HEK293 (cell line): ENCODE measurements around the gene FOXF2.
A peak's percentile ranks its signal among the peaks of the same experiment; 100 is the strongest.

Source experiments
- CTCF ChIA-PET: fragments of 350-600 bp; formaldehyde crosslinking; extraction: SDS; loops from one replicate; lab custom pipeline; 2021; ENCODE audit warnings: antibody characterized with exemption; lab: Yijun Ruan, JAX
- POLR2A ChIA-PET: fragments of 300-600 bp; formaldehyde crosslinking; extraction: SDS; loops from one replicate; lab custom pipeline; 2020; ENCODE audit warnings: antibody characterized with exemption, inconsistent platforms; lab: Yijun Ruan, JAX
- H3K27ac ChIP-seq: fragments of 200-500 bp; sonication (Bioruptor generic); 2 replicates; pipeline ENCODE4 v1.5.1; 2014; ENCODE audit warnings: low read depth, low read length, control low read depth, inconsistent platforms; ENCODE audit errors: extremely low read depth
- H3K36me3 ChIP-seq, 2 experiments: fragments of 200-500 bp in 1 of 2; sonication (Bioruptor generic) in 1 of 2; 1 replicate in 1 of 2; 2 replicates in 1 of 2; pipeline ENCODE4 v1.5.1; 2014 to 2017; ENCODE audit warnings: inconsistent platforms in 2 of 2, low read length in 2 of 2; ENCODE audit not compliant: control insufficient read depth in 2 of 2, insufficient read depth in 1 of 2
- H3K4me1 ChIP-seq: fragments of 200-500 bp; sonication (Bioruptor generic); 2 replicates; pipeline ENCODE4 v1.5.1; 2014; ENCODE audit warnings: mild to moderate bottlenecking, low read length, inconsistent platforms; ENCODE audit not compliant: control insufficient read depth, insufficient read depth
- H3K4me3 ChIP-seq: 2 replicates; pipeline ENCODE4 v1.5.1; 2011; ENCODE audit warnings: low read depth, mild to moderate bottlenecking, control low read depth, low read length, moderate library complexity
- H3K9me3 ChIP-seq: fragments of 200-500 bp; sonication (Bioruptor generic); 2 replicates; pipeline ENCODE4 v1.5.1; 2014; ENCODE audit warnings: low read depth, low read length, inconsistent platforms; ENCODE audit not compliant: control insufficient read depth, insufficient read depth
- GLI4 ChIP-seq: fragments of 450-650 bp; formaldehyde crosslinking; IDR thresholded peaks from 2 replicates; pipeline ENCODE4 v1.5.1; 2016; ENCODE audit warnings: missing biosample characterization, missing genetic modification characterization
- MZF1 ChIP-seq: fragments of 450-650 bp; formaldehyde crosslinking; IDR thresholded peaks from 2 replicates; pipeline ENCODE4 v1.5.1; 2017; ENCODE audit warnings: missing biosample characterization, missing genetic modification characterization, borderline replicate concordance
- PATZ1 ChIP-seq: fragments of 450-650 bp; formaldehyde crosslinking; IDR thresholded peaks from 2 replicates; pipeline ENCODE4 v1.5.1; 2016; ENCODE audit warnings: missing biosample characterization, missing genetic modification characterization
- PBX3 ChIP-seq: sonication (generic); formaldehyde crosslinking; IDR thresholded peaks from 2 replicates; pipeline ENCODE4 v1.8.1; 2022; ENCODE audit warnings: mild to moderate bottlenecking, moderate library complexity, missing genetic modification reagents
- YY2 ChIP-seq: fragments of 450-650 bp; formaldehyde crosslinking; IDR thresholded peaks from 2 replicates; pipeline ENCODE4 v1.5.1; 2016; ENCODE audit warnings: missing biosample characterization, missing genetic modification characterization
- ZBTB1 ChIP-seq: fragments of 450-650 bp; formaldehyde crosslinking; IDR thresholded peaks from 2 replicates; pipeline ENCODE4 v1.5.1; 2016; ENCODE audit warnings: missing biosample characterization, missing genetic modification characterization
- ZBTB20 ChIP-seq: fragments of 450-650 bp; formaldehyde crosslinking; IDR thresholded peaks from 2 replicates; pipeline ENCODE4 v1.5.1; 2016; ENCODE audit warnings: missing biosample characterization, missing genetic modification characterization
- ZEB2 ChIP-seq: fragments of 450-650 bp; formaldehyde crosslinking; IDR thresholded peaks from 2 replicates; pipeline ENCODE4 v1.5.1; 2016; ENCODE audit warnings: missing biosample characterization, missing genetic modification characterization
- ZIC2 ChIP-seq: fragments of 450-650 bp; formaldehyde crosslinking; IDR thresholded peaks from 2 replicates; pipeline ENCODE4 v1.5.1; 2016; ENCODE audit warnings: missing biosample characterization, missing genetic modification characterization
- ZNF155 ChIP-seq: fragments of 450-650 bp; formaldehyde crosslinking; IDR thresholded peaks from 2 replicates; pipeline ENCODE4 v1.5.1; 2016; ENCODE audit warnings: missing biosample characterization, missing genetic modification characterization
- ZNF169 ChIP-seq: fragments of 450-650 bp; formaldehyde crosslinking; IDR thresholded peaks from 2 replicates; pipeline ENCODE4 v1.5.1; 2016; ENCODE audit warnings: missing biosample characterization, missing genetic modification characterization
- ZNF202 ChIP-seq: fragments of 450-650 bp; formaldehyde crosslinking; IDR thresholded peaks from 2 replicates; pipeline ENCODE4 v1.5.1; 2016; ENCODE audit warnings: missing biosample characterization, missing genetic modification characterization, borderline replicate concordance
- ZNF23 ChIP-seq: fragments of 450-650 bp; formaldehyde crosslinking; IDR thresholded peaks from 2 replicates; pipeline ENCODE4 v1.5.1; 2016; ENCODE audit warnings: missing biosample characterization, missing genetic modification characterization, borderline replicate concordance
- ZNF292 ChIP-seq: fragments of 450-650 bp; formaldehyde crosslinking; IDR thresholded peaks from 2 replicates; pipeline ENCODE4 v1.5.1; 2016; ENCODE audit warnings: low read depth, missing biosample characterization, missing genetic modification characterization, borderline replicate concordance
- ZNF510 ChIP-seq: fragments of 450-650 bp; formaldehyde crosslinking; IDR thresholded peaks from 2 replicates; pipeline ENCODE4 v1.5.1; 2018; ENCODE audit warnings: mild to moderate bottlenecking, missing genetic modification characterization, missing biosample characterization; ENCODE audit not compliant: insufficient replicate concordance
- ZNF600 ChIP-seq: fragments of 450-650 bp; formaldehyde crosslinking; IDR thresholded peaks from 2 replicates; pipeline ENCODE4 v1.5.1; 2016; ENCODE audit warnings: missing biosample characterization, missing genetic modification characterization
- ZNF624 ChIP-seq: fragments of 450-650 bp; formaldehyde crosslinking; IDR thresholded peaks from 2 replicates; pipeline ENCODE4 v1.5.1; 2017; ENCODE audit warnings: missing biosample characterization, missing genetic modification characterization
- ZNF830 ChIP-seq: fragments of 450-650 bp; IDR thresholded peaks from 2 replicates; pipeline ENCODE4 v1.5.0; 2018; ENCODE audit warnings: missing biosample characterization, missing genetic modification characterization, low read depth, mild to moderate bottlenecking, moderate library complexity
- ZNF837 ChIP-seq: fragments of 450-650 bp; formaldehyde crosslinking; IDR thresholded peaks from 2 replicates; pipeline ENCODE4 v1.5.1; 2016; ENCODE audit warnings: missing biosample characterization, missing genetic modification characterization
- ZSCAN4 ChIP-seq: fragments of 450-650 bp; formaldehyde crosslinking; IDR thresholded peaks from 2 replicates; pipeline ENCODE4 v1.5.1; 2017; ENCODE audit warnings: missing biosample characterization, missing genetic modification characterization
- ZXDB ChIP-seq: fragments of 450-650 bp; formaldehyde crosslinking; IDR thresholded peaks from 2 replicates; pipeline ENCODE4 v1.5.1; 2016; ENCODE audit warnings: missing biosample characterization, missing genetic modification characterization

Gene FOXF2

GRCh38 chr6:1381481-1382330 lies 7.7 kb upstream of the FOXF2 start (continued):
- TF ChIP-seq ZNF292 (tag by site-specific recombination), result no peak
- TF ChIP-seq MZF1 (tag by site-specific recombination), result no peak
- TF ChIP-seq ZNF624 (tag by site-specific recombination), result no peak
- TF ChIP-seq, all 188 proteins: peak for 41

- H3K4me3 ChIP-seq, result peak overlapping the region; percentile 28
- POLR2A ChIA-PET, result interaction anchor here (0.6 kb wide), 1 partner anchor 15 kb away, joined by 7 read pairs; no protein-coding TSS in a partner anchor
- CTCF ChIA-PET, result interaction anchor here (0.6 to 1.6 kb wide), 9 partner anchors 14 to 689 kb away, joined by 3 to 8 read pairs (median 4); partner anchors contain the start of gene EXOC2
These were observed 7.0 kb upstream of the FOXF2 start for GRCh38 chr6:1382331-1382882.

GRCh38 chr6:1382883-1383728 lies 6.3 kb upstream of the FOXF2 start:
- no peak overlapping the region for H3K4me3 ChIP-seq
- TF ChIP-seq ZIC2 (no peak), ZBTB1 (tag by site-specific recombination) (no peak), ZNF23 (tag by site-specific recombination) (no peak), PBX3 (0 out of 2 replicates have a peak, but pooled peaks have one; percentile 14), ZSCAN4 (tag by site-specific recombination) (no peak), ZNF830 (tag by site-specific recombination) (no peak), ZNF202 (tag by site-specific recombination) (0 out of 2 replicates have a peak, but pooled peaks have one; percentile 33), ZEB2 (tag by site-specific recombination) (no peak), ZBTB20 (tag by site-specific recombination) (no peak), ZNF837 (tag by site-specific recombination) (no peak), GLI4 (no peak), ZXDB (tag by site-specific recombination) (no peak), ZNF510 (tag by site-specific recombination) (no peak), ZNF169 (tag by site-specific recombination) (no peak), ZNF600 (tag by site-specific recombination) (no peak), PATZ1 (tag by site-specific recombination) (no peak)
- TF ChIP-seq, all 188 proteins: peak for 2
- Histone ChIP-seq H3K4me1 (peaks cover 8% of the 10 kb centered on the region), H3K9me3 (no peaks in the 10 kb centered on the region), H3K36me3 (no peaks in the 10 kb centered on the region), H3K27ac (no peak overlapping the region; the same call in 1 of the 2 replicates)
- ChIA-PET CTCF (interaction anchor here (0.6 to 1.6 kb wide), 9 partner anchors 9 to 690 kb away, joined by 3 to 8 read pairs (median 4); partner anchors contain the start of gene EXOC2), POLR2A (no interaction called here)

More at GRCh38 chr6:1382331-1382882, 7.0 kb upstream of the FOXF2 start:
- H3K36me3 ChIP-seq, result no peaks in the 10 kb centered on the region
- H3K27ac ChIP-seq, result peak overlapping the region; percentile 63; the same call in 1 of the 2 replicates
- no peak for TF ChIP-seq ZNF155 (tag by site-specific recombination)
- TF ChIP-seq ZBTB20 (tag by site-specific recombination), result peak; percentile 51; the same call in 1 of the 2 replicates
- TF ChIP-seq YY2 (tag by site-specific recombination), result 0 out of 2 replicates have a peak, but pooled peaks have one; percentile 3
- H3K9me3 ChIP-seq, result no peaks in the 10 kb centered on the region
- peaks cover 3% of the 10 kb centered on the region for H3K4me1 ChIP-seq
